ENCODE measurements around the gene FNDC3B.
"Not testable (repeated sequence)": the region's sequence is repeated elsewhere in the genome, so short reads cannot be mapped to it uniquely, and the experiment has no call there.

DNA sequence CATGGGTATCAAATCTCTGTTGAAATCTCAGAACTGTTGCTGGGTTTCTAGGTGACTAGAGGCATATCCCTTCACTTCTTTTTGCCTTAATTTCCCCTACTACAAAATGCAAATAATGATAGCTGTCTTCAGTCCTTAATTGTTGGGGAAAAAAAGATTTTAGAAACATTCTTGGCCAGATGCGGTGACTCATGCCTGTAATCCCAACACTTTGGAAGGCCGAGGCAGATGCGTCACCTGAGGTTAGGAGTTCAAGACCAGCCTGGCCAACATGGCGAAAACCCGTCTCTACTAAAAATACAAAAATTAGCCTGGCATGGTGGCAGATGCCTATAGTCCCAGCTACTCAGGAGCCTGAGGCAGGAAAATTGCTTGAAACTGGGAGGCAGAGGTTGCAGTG is 329.2 kb downstream of the FNDC3B start:
- not testable (repeated sequence) for TF ChIP-seq ZNF621 (tag by site-specific recombination; IDR thresholded peaks at IDR 0.05); ZNF174 (tag by site-specific recombination; IDR thresholded peaks at IDR 0.05); ZFP41 (tag by site-specific recombination; IDR thresholded peaks at IDR 0.05; ENCODE audit: borderline replicate concordance); ZNF248 (tag by site-specific recombination; IDR thresholded peaks at IDR 0.05); YY1 (tag by site-specific recombination; IDR thresholded peaks at IDR 0.05); ZNF121 (tag by site-specific recombination; IDR thresholded peaks at IDR 0.05); MYNN (tag by site-specific recombination; IDR thresholded peaks at IDR 0.05; ENCODE audit: borderline replicate concordance)
- TF ChIP-seq, protein P1, sequence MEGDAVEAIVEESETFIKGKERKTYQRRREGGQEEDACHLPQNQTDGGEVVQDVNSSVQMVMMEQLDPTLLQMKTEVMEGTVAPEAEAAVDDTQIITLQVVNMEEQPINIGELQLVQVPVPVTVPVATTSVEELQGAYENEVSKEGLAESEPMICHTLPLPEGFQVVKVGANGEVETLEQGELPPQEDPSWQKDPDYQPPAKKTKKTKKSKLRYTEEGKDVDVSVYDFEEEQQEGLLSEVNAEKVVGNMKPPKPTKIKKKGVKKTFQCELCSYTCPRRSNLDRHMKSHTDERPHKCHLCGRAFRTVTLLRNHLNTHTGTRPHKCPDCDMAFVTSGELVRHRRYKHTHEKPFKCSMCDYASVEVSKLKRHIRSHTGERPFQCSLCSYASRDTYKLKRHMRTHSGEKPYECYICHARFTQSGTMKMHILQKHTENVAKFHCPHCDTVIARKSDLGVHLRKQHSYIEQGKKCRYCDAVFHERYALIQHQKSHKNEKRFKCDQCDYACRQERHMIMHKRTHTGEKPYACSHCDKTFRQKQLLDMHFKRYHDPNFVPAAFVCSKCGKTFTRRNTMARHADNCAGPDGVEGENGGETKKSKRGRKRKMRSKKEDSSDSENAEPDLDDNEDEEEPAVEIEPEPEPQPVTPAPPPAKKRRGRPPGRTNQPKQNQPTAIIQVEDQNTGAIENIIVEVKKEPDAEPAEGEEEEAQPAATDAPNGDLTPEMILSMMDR (tag by site-specific recombination; IDR thresholded peaks at IDR 0.05) = not testable (repeated sequence)
